ENCODE results near the gene EMC1.

DNA sequence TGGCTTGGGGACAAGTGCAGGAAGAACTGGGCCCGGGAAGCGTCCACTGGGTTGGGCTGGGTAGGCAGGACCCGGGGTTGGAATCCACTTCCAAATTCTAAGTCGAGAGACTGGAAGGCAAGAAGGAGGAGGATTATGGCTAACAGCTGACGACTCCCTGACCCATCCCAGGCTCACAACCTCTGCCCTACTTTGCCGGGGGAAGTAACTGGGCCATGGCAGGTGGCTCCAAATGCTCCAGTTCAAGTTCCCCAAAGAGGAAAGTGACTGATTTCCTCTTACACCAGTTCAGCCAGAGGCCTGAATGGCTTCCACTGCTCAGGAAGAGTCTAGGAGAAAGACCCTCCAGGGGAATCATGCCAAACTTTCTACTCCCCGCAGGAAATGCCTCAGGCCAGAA is 11.4 kb downstream of the EMC1 start:
- no peak for TF ChIP-seq GABPA (IDR thresholded peaks at IDR 0.05; ENCODE audit: low read depth)
- TF ChIP-seq CTCF (IDR thresholded peaks at IDR 0.05; ENCODE audit: insufficient read depth, low read length): no peak

Data from HL-60 (cell line).